Right lobe of liver (tissue), 6 donors: ENCODE measurements around the gene CAMK4. TPM values are rescaled to one million over a fixed set of nuclear protein-coding genes. Genes with fewer than 3 reads are reported as not detected.

ENCODE experiments used
- ATAC-seq, 4 donors: fragments of 200-7000 bp; cut with Tn5 transposase; one replicate each; pipeline ENCODE4 v1.9.1; 2020; ENCODE audit warnings: mild to moderate bottlenecking in 4 of 4, moderate library complexity in 4 of 4
- DNase-seq, 3 donors: peaks; one replicate each; pipeline ENCODE4 v3.0.0-alpha.2; 2020
- H3K27ac ChIP-seq, 3 donors: fragments of 200-600 bp; one replicate each; pipeline ENCODE4 v1.8.0; 2022
- H3K27me3 ChIP-seq, 2 donors: fragments of 200-600 bp; one replicate each; pipeline ENCODE4 v1.8.0; 2022
- H3K36me3 ChIP-seq, 4 donors: fragments of 200-600 bp; sonication (generic) in 1 of 4; one replicate each; pipeline versions ENCODE4 v1.5.1 to v1.8.0; 2017 to 2022; ENCODE audit warnings: control low read depth in 1 of 4
- H3K4me1 ChIP-seq, 4 donors: fragments of 200-600 bp; sonication (generic) in 1 of 4; one replicate each; pipeline versions ENCODE4 v1.5.1 to v1.8.0; 2017 to 2022; ENCODE audit warnings: control low read depth in 1 of 4
- H3K4me3 ChIP-seq, 3 donors: fragments of 200-600 bp; one replicate each; pipeline ENCODE4 v1.8.0; 2022
- H3K9me3 ChIP-seq, 4 donors: fragments of 200-600 bp; sonication (generic) in 1 of 4; one replicate each; pipeline versions ENCODE4 v1.5.1 to v1.8.0; 2017 to 2022; ENCODE audit warnings: control low read depth in 1 of 4
- CTCF ChIP-seq, 4 donors: fragments of 200-600 bp in 3 of 4; fragments of 450-650 bp in 1 of 4; IDR thresholded peaks; one replicate each; pipeline versions ENCODE4 v1.5.1 to v1.8.0; 2016 to 2022; ENCODE audit warnings: antibody characterized with exemption in 4 of 4, mild to moderate bottlenecking in 2 of 4
- POLR2A ChIP-seq: fragments of 450-650 bp; IDR thresholded peaks from one replicate; pipeline ENCODE4 v1.6.1; 2017; ENCODE audit warnings: antibody characterized with exemption, mild to moderate bottlenecking
- WGBS: methylation state at CpG from one replicate; pipeline ENCODE4 v1.1.6; 2018; ENCODE audit warnings: low coverage, low lambda C conversion rate; ENCODE audit not compliant: insufficient coverage; ENCODE audit errors: missing lambda C conversion rate; 5-methylcytosine and 5-hydroxymethylcytosine counted together
- intact Hi-C, 2 donors: fragments of 100-400 bp; cut with DNase I; formaldehyde crosslinking; loops; one replicate each; pipeline versions ENCODE4 v1.11.2 to v1.14.1; 2022
- total RNA-seq, 6 experiments: library from RNA; depleted of rRNA in 2 of 6; stranded (reverse); fragments of >200 nt in 2 of 6; fragmentation: NEBNext Ultra II Directional in 3 of 6; extraction: Animal tissue kit (Norgen Biotek cat#: 25700) in 3 of 6; gene quantifications; one replicate each; pipeline versions ENCODE4 v1.1.0 to v1.2.4, GENCODE V29; 2016 to 2023
- donor health status: DM: no; HTN: yes; CAD: no.
- donor health status: DM: no; HTN: no; CAD: no.
- donor health status: DM: no; HTN: no; CAD: no.
- donor health status: DM: no; HTN: yes; CAD: no.
- donor health status: DM: no; HTN: yes; CAD: no.

The CAMK4 gene
- total RNA-seq, 6 experiments from 2014 or later: 0.81 to 4.3 (median 1.3) TPM

- Histone ChIP-seq H3K36me3 (no peaks in the 10 kb centered on the region), H3K4me1 (no peaks in the 10 kb centered on the region), H3K9me3 (no peaks in the 10 kb centered on the region), H3K27me3 (peaks cover 0 to 7% of the 10 kb centered on the region in 2 donors), H3K4me3 (no peak overlapping the region), H3K27ac (no peak overlapping the region)
- ATAC-seq (no peak), DNase-seq (no peak)
- TF ChIP-seq POLR2A (no peak), CTCF (IDR thresholded peaks at IDR 0.05) (no peak)
- 53% methylated on average over 2 of the region's 2 CpGs for WGBS
- intact Hi-C loops: no loop called here
These were observed 21.5 kb downstream of the CAMK4 start for GRCh38 chr5:111245654-111246053.

GRCh38 chr5:111246459-111246858 is 22.3 kb downstream of the CAMK4 start:
- ATAC-seq (no peak), DNase-seq (no peak)
- TF ChIP-seq CTCF (IDR thresholded peaks at IDR 0.05) (no peak), POLR2A (no peak)
- H3K36me3 ChIP-seq: no peaks in the 10 kb centered on the region
- 73% methylated on average over 1 of the region's 1 CpG for WGBS
- no peaks in the 10 kb centered on the region for H3K4me1 ChIP-seq
- no peak overlapping the region for H3K4me3 ChIP-seq
- H3K27ac ChIP-seq: no peak overlapping the region
- intact Hi-C loops: no loop called here
- H3K9me3 ChIP-seq: no peaks in the 10 kb centered on the region
- H3K27me3 ChIP-seq: peaks cover 0 to 7% of the 10 kb centered on the region in 2 donors

DNA sequence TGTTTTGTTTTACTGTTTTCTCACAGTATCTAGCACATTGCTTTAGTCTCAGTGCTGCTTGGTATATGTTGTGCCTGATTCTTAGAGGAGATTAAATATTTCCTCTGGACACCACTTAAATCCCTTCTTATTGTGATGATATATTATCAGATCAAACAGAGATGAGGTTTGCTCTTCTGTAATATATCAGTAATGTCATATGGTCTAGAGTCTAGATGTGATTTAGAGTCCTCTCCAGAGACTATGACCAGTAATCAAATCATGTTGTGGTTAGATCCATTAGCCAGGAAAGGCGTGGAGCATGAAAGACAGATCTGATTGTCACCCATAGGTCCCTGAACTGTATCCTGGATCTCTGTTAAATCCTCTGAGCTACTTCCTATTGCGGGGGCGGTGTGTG is 24.4 kb downstream of the CAMK4 start:
- no peak overlapping the region for H3K27ac ChIP-seq
- H3K36me3 ChIP-seq: no peaks in the 10 kb centered on the region
- TF ChIP-seq CTCF (IDR thresholded peaks at IDR 0.05) (no peak), POLR2A (no peak)
- DNase-seq (no peak), ATAC-seq (no peak)
- no peaks in the 10 kb centered on the region for H3K9me3 ChIP-seq
- peaks cover 0 to 7% of the 10 kb centered on the region in 2 donors for H3K27me3 ChIP-seq
- H3K4me1 ChIP-seq: no peaks in the 10 kb centered on the region
- no peak overlapping the region for H3K4me3 ChIP-seq
- WGBS: 66% methylated on average over 3 of the region's 3 CpGs
- intact Hi-C loops: no loop called here

DNA sequence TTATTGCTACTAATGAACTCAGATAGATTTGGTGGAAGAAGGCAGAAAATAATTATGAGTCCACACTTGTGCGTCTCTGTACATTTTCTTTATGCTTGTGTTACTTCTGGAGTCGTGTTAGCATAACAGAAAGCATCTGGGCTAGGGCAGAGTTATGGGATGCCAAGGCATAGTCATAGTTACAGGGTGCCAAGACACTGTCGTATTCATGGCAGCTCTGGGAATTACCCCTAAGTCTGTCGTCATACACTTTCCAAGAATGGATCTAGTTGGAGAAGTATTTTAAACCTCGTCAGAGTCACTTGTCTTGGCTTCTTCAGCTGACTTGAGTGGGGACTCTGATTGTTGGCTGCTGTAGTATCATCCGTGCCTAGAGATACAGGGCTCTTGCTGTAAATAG is 27.7 kb downstream of the CAMK4 start:
- TF ChIP-seq POLR2A: no peak
- TF ChIP-seq CTCF (IDR thresholded peaks at IDR 0.05): no peak
- H3K36me3 ChIP-seq: no peaks in the 10 kb centered on the region
- peaks cover 0 to 4% of the 10 kb centered on the region in 2 donors for H3K27me3 ChIP-seq
- no peaks in the 10 kb centered on the region for H3K9me3 ChIP-seq
- no peak overlapping the region for H3K4me3 ChIP-seq
- intact Hi-C loops: no loop called here
- no peak for DNase-seq
- no peaks in the 10 kb centered on the region for H3K4me1 ChIP-seq
- no peak overlapping the region for H3K27ac ChIP-seq
- no peak for ATAC-seq
- 55% methylated on average over 5 of the region's 6 CpGs for WGBS
